IMR-90 (cell line): ENCODE data around the gene LEUTX. TPM values are rescaled to one million over a fixed set of nuclear protein-coding genes. Genes with fewer than 3 reads are reported as not detected.

Experiments used
- ATAC-seq: fragments of 200-7000 bp; cut with Tn5 transposase; 2 replicates; pipeline ENCODE4 v1.9.1; 2020; ENCODE audit warnings: low read depth, mild to moderate bottlenecking, moderate library complexity
- BruUV-seq: library from RNA; stranded (reverse); fragments of 400-500 nt; replicated peaks from 2 replicates; lab custom pipeline; 2021; lab: Mats Ljungman, UMichigan
- CTCF ChIA-PET: fragments of 300-600 bp; formaldehyde crosslinking; extraction: SDS; loops from one replicate; lab custom pipeline; 2021; ENCODE audit warnings: antibody characterized with exemption; lab: Yijun Ruan, JAX
- POLR2A ChIA-PET: fragments of 300-600 bp; sonication (Branson Sonifier 250); formaldehyde crosslinking; loops from one replicate; lab custom pipeline; 2022; ENCODE audit warnings: antibody characterized with exemption; ENCODE audit not compliant: unreplicated experiment; lab: Charles Lee
- DNase-seq: peaks from one replicate; pipeline ENCODE4 v3.0.0; 2013
- H2AFZ ChIP-seq: replicated peaks from 2 replicates; pipeline ENCODE3; 2013; ENCODE audit warnings: low read length, mild to moderate bottlenecking; ENCODE audit not compliant: poor library complexity
- H2AK5ac ChIP-seq: 2 replicates; pipeline ENCODE4 v1.6.1; 2013; ENCODE audit warnings: low read depth, low read length, inconsistent platforms
- H2AK9ac ChIP-seq: replicated peaks from 2 replicates; pipeline ENCODE3; 2013; ENCODE audit warnings: mild to moderate bottlenecking, low read depth, low read length, moderate library complexity; ENCODE audit not compliant: poor library complexity
- H2BK120ac ChIP-seq: 2 replicates; pipeline ENCODE4 v1.6.1; 2013; ENCODE audit warnings: low read depth, low read length, inconsistent platforms
- H2BK15ac ChIP-seq: 3 replicates; pipeline ENCODE4 v1.6.1; 2013; ENCODE audit warnings: low read depth, low read length, inconsistent platforms
- H2BK20ac ChIP-seq: 2 replicates; pipeline ENCODE4 v1.6.1; 2013; ENCODE audit warnings: low read depth, mild to moderate bottlenecking, inconsistent platforms, low read length, moderate library complexity
- H2BK5ac ChIP-seq: 2 replicates; pipeline ENCODE4 v1.6.1; 2013; ENCODE audit warnings: mild to moderate bottlenecking, low read depth, low read length, inconsistent platforms; ENCODE audit not compliant: poor library complexity, severe bottlenecking
- H3K14ac ChIP-seq: replicated peaks from 2 replicates; pipeline ENCODE4 v1.6.1; 2013; ENCODE audit warnings: low read depth, low read length, inconsistent platforms
- H3K18ac ChIP-seq: 2 replicates; pipeline ENCODE4 v1.6.1; 2013; ENCODE audit warnings: low read depth, low read length, control low read depth
- H3K23ac ChIP-seq: 2 replicates; pipeline ENCODE4 v1.6.1; 2013; ENCODE audit warnings: low read depth, low read length, inconsistent platforms
- H3K27ac ChIP-seq: 2 replicates; pipeline ENCODE4 v1.5.1; 2013; ENCODE audit warnings: mild to moderate bottlenecking, control low read depth, low read length; ENCODE audit not compliant: insufficient read depth
- H3K27me3 ChIP-seq: 2 replicates; pipeline ENCODE4 v1.6.1; 2013; ENCODE audit warnings: low read length; ENCODE audit not compliant: control insufficient read depth, insufficient read depth
- H3K36me3 ChIP-seq: 2 replicates; pipeline ENCODE4 v1.6.1; 2013; ENCODE audit warnings: low read length, mixed read lengths; ENCODE audit not compliant: control insufficient read depth, insufficient read depth
- H3K4ac ChIP-seq: 2 replicates; pipeline ENCODE4 v1.6.1; 2013; ENCODE audit warnings: low read depth, low read length, inconsistent platforms
- H3K4me1 ChIP-seq: 2 replicates; pipeline ENCODE4 v1.6.1; 2013; ENCODE audit warnings: low read length, mixed read lengths; ENCODE audit not compliant: control insufficient read depth, insufficient read depth
- H3K4me2 ChIP-seq: 2 replicates; pipeline ENCODE4 v1.6.1; 2013; ENCODE audit warnings: low read depth, mild to moderate bottlenecking, control low read depth, low read length, moderate library complexity
- H3K4me3 ChIP-seq: 2 replicates; pipeline ENCODE4 v1.5.1; 2013; ENCODE audit warnings: low read depth, mild to moderate bottlenecking, control low read depth, low read length, moderate library complexity; ENCODE audit not compliant: insufficient read depth
- H3K56ac ChIP-seq: 2 replicates; pipeline ENCODE4 v1.6.1; 2013; ENCODE audit warnings: low read length, inconsistent platforms; ENCODE audit not compliant: insufficient read depth; ENCODE audit errors: extremely low read depth
- H3K79me1 ChIP-seq, 2 experiments: 2 replicates each; pipeline ENCODE4 v1.6.1; 2013; ENCODE audit warnings: low read length in 2 of 2, inconsistent platforms in 1 of 2, low read depth in 1 of 2
- H3K9ac ChIP-seq: 2 replicates; pipeline ENCODE4 v1.6.1; 2013; ENCODE audit warnings: low read depth, low read length, control low read depth
- H3K9me1 ChIP-seq: 2 replicates; pipeline ENCODE4 v1.6.1; 2013; ENCODE audit warnings: low read length, inconsistent platforms; ENCODE audit not compliant: insufficient read depth
- H3K9me3 ChIP-seq: 2 replicates; pipeline ENCODE4 v1.6.1; 2013; ENCODE audit warnings: low read length; ENCODE audit not compliant: control insufficient read depth, insufficient read depth
- H4K20me1 ChIP-seq: 2 replicates; pipeline ENCODE4 v1.6.1; 2013; ENCODE audit warnings: low read length, inconsistent platforms; ENCODE audit not compliant: insufficient read depth
- H4K5ac ChIP-seq: 2 replicates; pipeline ENCODE4 v1.6.1; 2013; ENCODE audit warnings: mild to moderate bottlenecking, low read depth, low read length, control low read depth
- H4K8ac ChIP-seq, 2 experiments: 2 replicates each; pipeline ENCODE4 v1.6.1; 2013; ENCODE audit warnings: low read depth in 2 of 2, low read length in 2 of 2, control low read depth in 1 of 2, inconsistent platforms in 1 of 2
- H4K91ac ChIP-seq: 2 replicates; pipeline ENCODE4 v1.6.1; 2013; ENCODE audit warnings: low read depth, low read length, inconsistent platforms; ENCODE audit not compliant: insufficient read depth
- BHLHE40 ChIP-seq: fragments of 150-350 bp; IDR thresholded peaks from 2 replicates; pipeline ENCODE4 v1.6.1; 2016; ENCODE audit warnings: mild to moderate bottlenecking, low read depth, low read length
- CTCF ChIP-seq: conservative IDR thresholded peaks from 2 replicates; pipeline ENCODE4 v1.5.1; 2012; ENCODE audit warnings: mild to moderate bottlenecking, low read depth, low read length, improper control_type of control experiment
- FOS ChIP-seq: fragments of 150-350 bp; IDR thresholded peaks from 2 replicates; pipeline ENCODE4 v1.6.1; 2016; ENCODE audit warnings: low read depth, low read length
- MAZ ChIP-seq: IDR thresholded peaks from 2 replicates; pipeline ENCODE4 v1.6.1; 2012; ENCODE audit warnings: low read depth, mild to moderate bottlenecking, low read length, improper control_type of control experiment, moderate library complexity, borderline replicate concordance
- MXI1 ChIP-seq: IDR thresholded peaks from 2 replicates; pipeline ENCODE4 v1.6.1; 2012; ENCODE audit warnings: low read depth, mild to moderate bottlenecking, low read length, moderate library complexity, borderline replicate concordance
- POLR2A ChIP-seq: IDR thresholded peaks from 2 replicates; pipeline ENCODE4 v1.6.1; 2012; ENCODE audit warnings: mild to moderate bottlenecking, low read depth, low read length
- RAD21 ChIP-seq: IDR thresholded peaks from 2 replicates; pipeline ENCODE4 v1.6.1; 2012; ENCODE audit warnings: low read length, improper control_type of control experiment
- RFX5 ChIP-seq: IDR thresholded peaks from 2 replicates; pipeline ENCODE4 v1.8.0; 2012; ENCODE audit warnings: low read depth, mild to moderate bottlenecking, low read length, moderate library complexity
- SMC3 ChIP-seq: fragments of 150-350 bp; IDR thresholded peaks from 2 replicates; pipeline ENCODE4 v1.6.1; 2016; ENCODE audit warnings: low read depth, mild to moderate bottlenecking, antibody characterized with exemption, low read length, moderate library complexity
- USF2 ChIP-seq: fragments of 150-350 bp; IDR thresholded peaks from 2 replicates; pipeline ENCODE4 v1.6.1; 2017; ENCODE audit warnings: mild to moderate bottlenecking, antibody characterized with exemption, low read length, low read depth
- dilution Hi-C: fragments of 300-500 bp; cut with HindIII; formaldehyde crosslinking; loops from one replicate; pipeline ENCODE4 v1.14.3; 2018; ENCODE audit warnings: low sequenced_read_pairs; ENCODE audit not compliant: unreplicated experiment
- in situ Hi-C: fragments of 300-500 bp; cut with MboI; formaldehyde crosslinking; loops from 3 replicates; pipeline ENCODE4 v1.14.3; 2019; ENCODE audit warnings: low sequenced_read_pairs, inconsistent platforms, mixed read lengths
- intact Hi-C: fragments of 100-400 bp; cut with micrococcal nuclease; formaldehyde crosslinking; loops from 2 replicates; pipeline ENCODE4 v1.10.0; 2022
- polyA plus RNA-seq, 3 experiments: library from polyadenylated mRNA; depleted of rRNA; stranded (reverse); fragments of >200 nt; gene quantifications; 2 replicates each; pipeline ENCODE4 v1.2.3, GENCODE V29; 2012; ENCODE audit warnings: low replicate concordance in 1 of 3
- total RNA-seq: library from RNA; depleted of rRNA; stranded (reverse); fragments of >200 nt; gene quantifications from 2 replicates; pipeline ENCODE4 v1.2.3, GENCODE V29; 2012

LEUTX gene
- total and polyA plus RNA-seq, 2 of the 4 experiments (the other 2 are of a cell fraction): not detected

DNA sequence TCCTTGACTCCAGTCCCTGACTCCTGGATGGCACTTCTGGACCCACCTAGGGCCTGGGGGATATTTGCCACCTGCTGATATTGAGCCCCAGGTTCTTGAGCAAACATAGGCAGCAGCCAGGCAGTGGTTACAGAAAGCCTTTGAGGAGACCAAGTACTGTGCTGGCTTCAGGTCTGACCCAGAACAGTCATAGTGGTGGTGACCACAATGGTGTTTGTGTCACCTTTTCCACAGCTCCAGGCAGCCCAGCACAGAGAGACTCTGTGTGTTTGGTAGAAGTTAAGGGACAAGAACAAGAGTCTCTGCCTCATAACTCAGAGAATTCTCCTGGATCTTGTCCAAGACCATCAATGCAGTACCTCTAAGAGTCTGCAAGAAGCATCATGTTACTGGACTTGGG is 26.3 kb upstream of the LEUTX start:
- Histone ChIP-seq H2BK15ac (no peak overlapping the region), H3K4ac (no peak overlapping the region), H3K23ac (no peak overlapping the region), H3K9me3 (no peaks in the 10 kb centered on the region), H3K14ac (no peak overlapping the region), H3K4me3 (no peak overlapping the region), H3K36me3 (no peaks in the 10 kb centered on the region), H3K9me1 (no peaks in the 10 kb centered on the region), H4K5ac (no peak overlapping the region), H3K79me1 (no peaks in the 10 kb centered on the region), H3K27me3 (no peaks in the 10 kb centered on the region; the same call in none of the 2 replicates), H4K20me1 (no peaks in the 10 kb centered on the region), H3K27ac (no peak overlapping the region), H3K4me2 (no peak overlapping the region), H3K56ac (no peak overlapping the region), H3K18ac (no peak overlapping the region), H2AK5ac (no peak overlapping the region), H2BK120ac (no peak overlapping the region), H2BK20ac (no peak overlapping the region), H2BK5ac (no peak overlapping the region), H4K8ac (no peak overlapping the region), H3K4me1 (no peaks in the 10 kb centered on the region), H4K91ac (no peak overlapping the region), H2AFZ (no peak overlapping the region), H2AK9ac (no peak overlapping the region), H3K9ac (no peak overlapping the region)
- BruUV-seq: no TSS peak
- POLR2A ChIA-PET: no interaction called here
- DNase-seq (no peak), ATAC-seq (no peak)
- intact Hi-C loops (no loop called here), dilution Hi-C loops (no loop called here), in situ Hi-C loops (no loop called here)
- CTCF ChIA-PET: no interaction called here
- no peak for TF ChIP-seq POLR2A
- TF ChIP-seq CTCF: no peak
- no peak for TF ChIP-seq MXI1
- TF ChIP-seq RAD21: no peak
- TF ChIP-seq RFX5: no peak
- no peak for TF ChIP-seq SMC3
- no peak for TF ChIP-seq FOS
- no peak for TF ChIP-seq BHLHE40
- no peak for TF ChIP-seq USF2
- TF ChIP-seq MAZ: no peak
